Smooth muscle cell (in vitro differentiated cells): ENCODE data around the gene ZFP1. TPM values are rescaled to one million over a fixed set of nuclear protein-coding genes. Genes with fewer than 3 reads are reported as not detected.

Experiments used
- DNase-seq: peaks from one replicate; lab custom pipeline; 2025; ENCODE audit not compliant: unreplicated experiment; lab: John Stamatoyannopoulos, UW
- H2AFZ ChIP-seq: fragments of 200-600 bp; sonication (generic); 2 replicates; pipeline ENCODE4 v1.6.0; 2016; ENCODE audit warnings: antibody characterized with exemption, low read depth, mild to moderate bottlenecking
- H3F3A ChIP-seq: fragments of 200-600 bp; sonication (generic); 2 replicates; pipeline ENCODE4 v1.6.0; 2017; ENCODE audit warnings: antibody characterized with exemption, low read depth
- H3K27ac ChIP-seq: fragments of 200-600 bp; sonication (generic); 2 replicates; pipeline ENCODE4 v1.5.1; 2016; ENCODE audit warnings: low read depth, mild to moderate bottlenecking
- H3K27me3 ChIP-seq: fragments of 200-600 bp; sonication (generic); 2 replicates; pipeline ENCODE4 v1.6.1; 2016; ENCODE audit warnings: low read depth, mild to moderate bottlenecking
- H3K36me3 ChIP-seq: fragments of 200-600 bp; sonication (generic); 2 replicates; pipeline ENCODE4 v1.5.1; 2016; ENCODE audit warnings: low read depth
- H3K4me1 ChIP-seq: fragments of 200-600 bp; sonication (generic); 2 replicates; pipeline ENCODE4 v1.5.1; 2016; ENCODE audit warnings: low read depth
- H3K4me2 ChIP-seq: fragments of 200-600 bp; sonication (generic); 2 replicates; pipeline ENCODE4 v1.6.0; 2016; ENCODE audit warnings: mild to moderate bottlenecking
- H3K4me3 ChIP-seq: fragments of 200-600 bp; sonication (generic); 2 replicates; pipeline ENCODE4 v1.5.1; 2016; ENCODE audit warnings: mild to moderate bottlenecking
- H3K79me2 ChIP-seq: fragments of 200-600 bp; sonication (generic); 2 replicates; pipeline ENCODE4 v1.6.0; 2016; ENCODE audit warnings: low read depth, mild to moderate bottlenecking
- H3K9ac ChIP-seq: fragments of 200-600 bp; sonication (generic); 2 replicates; pipeline ENCODE4 v1.6.0; 2016; ENCODE audit warnings: low read depth
- H3K9me3 ChIP-seq: fragments of 200-600 bp; sonication (generic); replicated peaks from 2 replicates; pipeline ENCODE4 v1.5.1; 2016; ENCODE audit warnings: low read depth
- H4K20me1 ChIP-seq: fragments of 200-600 bp; sonication (generic); 2 replicates; pipeline ENCODE4 v1.6.0; 2016; ENCODE audit warnings: low read depth
- WGBS: methylation state at CpG from one replicate; pipeline ENCODE4 v1.1.7; 2016; ENCODE audit warnings: low lambda C conversion rate; 5-methylcytosine and 5-hydroxymethylcytosine counted together
- polyA plus RNA-seq: library from polyadenylated mRNA; unstranded; fragments of >200 nt; fragmentation: Nextera tagmentation; extraction: Ambion mirVana; gene quantifications from 2 replicates; pipeline ENCODE4 v1.2.1, GENCODE V29; 2016
- total RNA-seq: library from RNA; depleted of rRNA; stranded (reverse); fragments of >200 nt; gene quantifications from 2 replicates; pipeline ENCODE4 v1.2.3, GENCODE V29; 2014
- TF ChIP-seq, protein P1 (sequence below): fragments of 200-600 bp; sonication (generic); IDR thresholded peaks from 2 replicates; pipeline ENCODE4 v1.5.1; 2017; ENCODE audit warnings: borderline replicate concordance, mild to moderate bottlenecking, antibody characterized with exemption; ENCODE audit not compliant: insufficient read depth, poor library complexity, severe bottlenecking

The ZFP1 gene
- total RNA-seq = 15.0 and 29.0 TPM in 2 replicates
- polyA plus RNA-seq = 12.5 and 12.6 TPM in 2 replicates

DNA sequence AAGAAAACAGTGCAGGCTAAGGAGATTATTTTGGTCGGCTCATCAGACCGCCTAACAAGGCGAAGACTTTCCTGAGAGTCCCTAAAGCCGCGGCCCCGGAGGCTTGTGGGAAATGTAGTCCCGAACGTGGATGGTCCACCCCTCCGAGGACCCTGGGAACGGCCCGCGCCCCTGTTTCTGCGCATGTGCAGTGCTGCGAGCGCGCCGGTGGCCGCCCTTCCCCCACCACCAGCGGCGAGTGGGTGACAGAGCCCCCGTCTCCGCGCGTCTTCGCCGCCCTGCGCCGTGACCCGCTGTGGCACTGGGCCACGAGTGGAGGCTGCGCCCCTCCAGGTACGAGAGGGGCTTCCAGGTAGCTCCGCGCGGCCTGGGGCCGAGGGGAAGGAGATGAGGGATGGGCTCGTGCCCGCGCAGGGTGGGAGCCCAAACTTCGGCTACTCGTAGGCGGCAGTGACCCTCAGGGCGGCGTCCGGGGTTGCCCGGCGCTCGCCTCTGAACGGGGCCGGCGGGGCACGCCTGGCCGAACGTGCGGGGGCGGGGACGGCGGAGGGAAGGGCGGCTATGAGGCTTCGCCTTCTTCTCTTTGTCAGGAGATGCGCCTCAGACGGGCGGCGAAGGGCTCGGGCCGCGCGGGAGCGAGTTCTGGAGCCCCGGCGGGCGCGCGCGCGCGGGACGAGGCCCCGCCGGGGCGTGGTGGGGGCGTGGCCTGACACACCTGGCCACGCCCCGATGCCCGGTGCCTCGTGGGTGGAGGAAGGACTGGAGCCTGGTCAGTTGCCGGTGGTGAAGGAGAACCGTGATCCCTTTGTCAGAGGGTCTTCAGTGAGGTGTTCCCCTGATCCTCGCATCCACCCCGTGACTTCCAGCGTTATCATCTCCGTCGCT is at the start of gene ZFP1:
ZFP1 (plus strand) TSS at position 214 of the 885 bp plus-strand sequence. CDS start 4,428 bp downstream, outside the sequence.
- H3K79me2 ChIP-seq = peaks cover 46% of the 10 kb centered on the region
- TF ChIP-seq, protein P1, sequence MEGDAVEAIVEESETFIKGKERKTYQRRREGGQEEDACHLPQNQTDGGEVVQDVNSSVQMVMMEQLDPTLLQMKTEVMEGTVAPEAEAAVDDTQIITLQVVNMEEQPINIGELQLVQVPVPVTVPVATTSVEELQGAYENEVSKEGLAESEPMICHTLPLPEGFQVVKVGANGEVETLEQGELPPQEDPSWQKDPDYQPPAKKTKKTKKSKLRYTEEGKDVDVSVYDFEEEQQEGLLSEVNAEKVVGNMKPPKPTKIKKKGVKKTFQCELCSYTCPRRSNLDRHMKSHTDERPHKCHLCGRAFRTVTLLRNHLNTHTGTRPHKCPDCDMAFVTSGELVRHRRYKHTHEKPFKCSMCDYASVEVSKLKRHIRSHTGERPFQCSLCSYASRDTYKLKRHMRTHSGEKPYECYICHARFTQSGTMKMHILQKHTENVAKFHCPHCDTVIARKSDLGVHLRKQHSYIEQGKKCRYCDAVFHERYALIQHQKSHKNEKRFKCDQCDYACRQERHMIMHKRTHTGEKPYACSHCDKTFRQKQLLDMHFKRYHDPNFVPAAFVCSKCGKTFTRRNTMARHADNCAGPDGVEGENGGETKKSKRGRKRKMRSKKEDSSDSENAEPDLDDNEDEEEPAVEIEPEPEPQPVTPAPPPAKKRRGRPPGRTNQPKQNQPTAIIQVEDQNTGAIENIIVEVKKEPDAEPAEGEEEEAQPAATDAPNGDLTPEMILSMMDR = no peak

DNA sequence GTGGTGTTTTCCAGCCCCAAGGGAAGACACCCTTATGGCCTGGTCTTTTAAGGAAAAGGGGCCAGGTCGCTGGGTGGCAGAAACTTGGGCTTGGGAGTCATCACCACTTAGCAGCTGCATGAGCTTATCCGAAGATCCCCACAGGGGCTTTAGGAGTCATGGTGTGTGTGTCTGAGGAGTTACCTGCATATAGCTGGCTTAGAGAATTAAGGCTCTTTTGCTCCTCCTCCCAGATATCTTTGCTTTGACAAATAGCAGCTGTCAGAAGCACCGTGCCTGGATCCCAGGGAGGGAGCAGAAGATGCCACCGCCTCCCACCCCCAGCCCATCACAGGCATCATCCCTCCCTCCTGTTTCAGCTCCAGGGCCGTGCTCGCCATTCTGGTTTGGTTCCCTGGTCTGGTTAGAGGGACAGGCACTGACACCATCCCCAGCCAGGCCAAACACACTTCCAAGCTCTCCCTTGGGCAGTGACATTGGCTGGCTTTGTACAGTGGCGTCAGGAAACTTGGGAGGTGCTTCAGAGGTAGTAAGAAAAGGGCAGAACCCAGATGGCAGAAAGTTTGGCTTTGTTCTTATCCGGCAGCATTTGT is 49.2 kb upstream of the ZFP1 start:
- H3K4me1 ChIP-seq = peaks cover 6% of the 10 kb centered on the region
- no peaks in the 10 kb centered on the region for H3K79me2 ChIP-seq
- no peak overlapping the region for H2AFZ ChIP-seq
- no peaks in the 10 kb centered on the region for H3K27me3 ChIP-seq
- H3K36me3 ChIP-seq = no peaks in the 10 kb centered on the region
- no peaks in the 10 kb centered on the region for H3K9me3 ChIP-seq
- H3K4me3 ChIP-seq = no peak overlapping the region
- H3F3A ChIP-seq = no peaks in the 10 kb centered on the region
- peaks cover 70% of the 10 kb centered on the region for H4K20me1 ChIP-seq
- no peak overlapping the region for H3K4me2 ChIP-seq
- H3K9ac ChIP-seq = no peak overlapping the region
- WGBS = 84% methylated on average over 8 of the region's 8 CpGs
- DNase-seq = no peak
- TF ChIP-seq, protein P1 = no peak
- no peak overlapping the region for H3K27ac ChIP-seq

More for the DNA sequence above, at the start of gene ZFP1:
- Histone ChIP-seq H3F3A (no peaks in the 10 kb centered on the region), H3K9ac (peak within 1 kb of the TSS; percentile 94), H3K9me3 (peaks cover 6% of the 10 kb centered on the region), H4K20me1 (no peaks in the 10 kb centered on the region), H3K36me3 (peaks cover 26% of the 10 kb centered on the region), H3K27me3 (no peaks in the 10 kb centered on the region), H3K27ac (peak within 1 kb of the TSS; percentile 89), H3K4me1 (peaks cover 3% of the 10 kb centered on the region), H3K4me2 (peak within 1 kb of the TSS; percentile 86), H3K4me3 (peak within 1 kb of the TSS; percentile 93), H2AFZ (peak within 1 kb of the TSS; percentile 94)
- peak; percentile 87 for DNase-seq
- WGBS = under 1% methylated on average over 75 of the region's 93 CpGs

DNA sequence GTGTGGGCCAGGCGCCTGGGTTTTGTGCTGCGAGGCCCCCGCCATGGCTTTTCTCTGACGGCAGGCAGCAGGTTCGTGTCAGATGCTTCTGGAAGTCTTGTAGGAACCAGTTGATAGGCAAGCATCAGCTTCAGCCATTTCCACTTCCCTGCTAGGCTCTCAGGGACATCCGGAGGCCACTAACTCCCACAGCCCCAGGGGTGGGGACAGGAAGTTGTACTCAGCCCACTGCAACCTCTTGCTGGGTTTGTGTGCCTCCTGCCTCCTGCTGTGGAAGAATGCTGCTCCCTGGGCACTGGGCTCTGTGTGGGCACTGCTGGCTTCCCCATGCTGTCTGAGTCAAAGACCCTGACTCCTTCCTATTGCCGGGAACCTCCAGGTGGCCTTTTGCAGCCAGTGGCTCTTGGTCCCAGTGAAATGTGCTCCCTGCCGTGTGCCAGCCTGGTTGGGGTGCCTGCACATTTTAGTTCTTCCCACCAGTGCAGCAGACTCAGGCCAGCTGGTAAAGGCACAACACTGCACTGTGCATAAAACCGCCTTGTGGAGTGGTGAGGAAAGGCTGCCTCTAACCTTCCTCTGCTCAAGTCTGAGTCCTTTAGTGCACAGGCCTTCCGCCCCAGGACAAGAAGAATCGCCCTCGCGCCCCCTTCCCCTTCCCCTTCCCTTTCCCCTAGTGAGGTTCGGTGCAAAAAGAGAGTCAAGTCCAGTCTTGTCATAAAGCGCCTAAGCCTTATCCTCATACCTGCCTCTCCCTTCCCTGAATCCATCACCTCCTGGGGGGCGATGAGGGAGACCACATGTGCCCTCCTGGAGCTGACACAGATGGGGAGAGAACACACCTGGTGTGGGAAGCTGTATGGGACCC is 48.4 kb upstream of the ZFP1 start:
- no peaks in the 10 kb centered on the region for H3K27me3 ChIP-seq
- H3K4me1 ChIP-seq = peaks cover 6% of the 10 kb centered on the region
- no peak overlapping the region for H3K4me3 ChIP-seq
- peaks cover 68% of the 10 kb centered on the region for H4K20me1 ChIP-seq
- H2AFZ ChIP-seq = no peak overlapping the region
- 81% methylated on average over 16 of the region's 16 CpGs for WGBS
- no peak overlapping the region for H3K27ac ChIP-seq
- H3K9ac ChIP-seq = no peak overlapping the region
- no peaks in the 10 kb centered on the region for H3F3A ChIP-seq
- H3K79me2 ChIP-seq = no peaks in the 10 kb centered on the region
- no peaks in the 10 kb centered on the region for H3K36me3 ChIP-seq
- no peak overlapping the region for H3K4me2 ChIP-seq
- DNase-seq = no peak
- TF ChIP-seq, protein P1 = no peak
- H3K9me3 ChIP-seq = no peaks in the 10 kb centered on the region
